BJ (cell line): ENCODE data around the gene SMU1. TPM values are rescaled to one million over a fixed set of nuclear protein-coding genes. Genes with fewer than 3 reads are reported as not detected.

ENCODE experiments used
- CTCF ChIA-PET: fragments of 350-600 bp; formaldehyde crosslinking; extraction: SDS; loops from one replicate; lab custom pipeline; 2021; ENCODE audit warnings: antibody characterized with exemption, inconsistent platforms; lab: Yijun Ruan, JAX
- POLR2A ChIA-PET: fragments of 300-600 bp; sonication (Branson Sonifier 250); formaldehyde crosslinking; extraction: SDS; loops from one replicate; lab custom pipeline; 2021; ENCODE audit warnings: antibody characterized with exemption; lab: Charles Lee
- DNase-seq: peaks from one replicate; pipeline ENCODE4 v3.0.0-alpha.2; 2011; ENCODE audit warnings: low read depth
- H3K27me3 ChIP-seq: 2 replicates; pipeline ENCODE4 v1.6.0; 2011; ENCODE audit warnings: low read length; ENCODE audit not compliant: control insufficient read depth, insufficient read depth
- H3K36me3 ChIP-seq: 2 replicates; pipeline ENCODE4 v1.5.1; 2011; ENCODE audit warnings: low read length; ENCODE audit not compliant: control insufficient read depth, insufficient read depth
- H3K4me3 ChIP-seq: 2 replicates; pipeline ENCODE4 v1.5.1; 2011; ENCODE audit warnings: low read depth, mild to moderate bottlenecking, control low read depth, low read length
- polyA plus RNA-seq: library from polyadenylated mRNA; depleted of rRNA; stranded (reverse); fragments of >200 nt; gene quantifications from 2 replicates; pipeline ENCODE4 v1.2.3, GENCODE V29; 2011
- TF ChIP-seq, protein P1 (sequence below): IDR thresholded peaks from 2 replicates; pipeline ENCODE4 v1.5.1; 2011; ENCODE audit warnings: low read depth, mild to moderate bottlenecking, control low read depth, inconsistent platforms, low read length, moderate library complexity; ENCODE audit not compliant: insufficient read depth

Gene SMU1
- polyA plus RNA-seq, 1 experiment = 9.9 TPM

DNA sequence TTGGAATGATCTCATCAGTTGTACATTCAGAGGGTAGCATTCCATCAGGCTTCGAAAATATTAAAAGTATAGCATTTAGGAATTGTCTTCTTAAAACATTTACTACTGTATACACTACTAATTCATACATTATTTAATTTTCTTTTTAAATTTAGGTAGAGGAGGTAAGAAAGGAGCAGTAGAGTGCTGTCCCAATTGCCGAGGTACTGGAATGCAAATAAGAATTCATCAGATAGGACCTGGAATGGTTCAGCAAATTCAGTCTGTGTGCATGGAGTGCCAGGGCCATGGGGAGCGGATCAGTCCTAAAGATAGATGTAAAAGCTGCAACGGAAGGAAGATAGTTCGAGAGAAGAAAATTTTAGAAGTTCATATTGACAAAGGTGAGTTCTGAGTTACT is 46.2 kb downstream of the SMU1 start:
- H3K4me3 ChIP-seq = no peak overlapping the region
- ChIA-PET POLR2A (no interaction called here), CTCF (no interaction called here)
- no peak for DNase-seq
- TF ChIP-seq, protein P1, sequence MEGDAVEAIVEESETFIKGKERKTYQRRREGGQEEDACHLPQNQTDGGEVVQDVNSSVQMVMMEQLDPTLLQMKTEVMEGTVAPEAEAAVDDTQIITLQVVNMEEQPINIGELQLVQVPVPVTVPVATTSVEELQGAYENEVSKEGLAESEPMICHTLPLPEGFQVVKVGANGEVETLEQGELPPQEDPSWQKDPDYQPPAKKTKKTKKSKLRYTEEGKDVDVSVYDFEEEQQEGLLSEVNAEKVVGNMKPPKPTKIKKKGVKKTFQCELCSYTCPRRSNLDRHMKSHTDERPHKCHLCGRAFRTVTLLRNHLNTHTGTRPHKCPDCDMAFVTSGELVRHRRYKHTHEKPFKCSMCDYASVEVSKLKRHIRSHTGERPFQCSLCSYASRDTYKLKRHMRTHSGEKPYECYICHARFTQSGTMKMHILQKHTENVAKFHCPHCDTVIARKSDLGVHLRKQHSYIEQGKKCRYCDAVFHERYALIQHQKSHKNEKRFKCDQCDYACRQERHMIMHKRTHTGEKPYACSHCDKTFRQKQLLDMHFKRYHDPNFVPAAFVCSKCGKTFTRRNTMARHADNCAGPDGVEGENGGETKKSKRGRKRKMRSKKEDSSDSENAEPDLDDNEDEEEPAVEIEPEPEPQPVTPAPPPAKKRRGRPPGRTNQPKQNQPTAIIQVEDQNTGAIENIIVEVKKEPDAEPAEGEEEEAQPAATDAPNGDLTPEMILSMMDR = no peak
- H3K27me3 ChIP-seq = no peaks in the 10 kb centered on the region
- H3K36me3 ChIP-seq = peaks cover 11% of the 10 kb centered on the region

DNA sequence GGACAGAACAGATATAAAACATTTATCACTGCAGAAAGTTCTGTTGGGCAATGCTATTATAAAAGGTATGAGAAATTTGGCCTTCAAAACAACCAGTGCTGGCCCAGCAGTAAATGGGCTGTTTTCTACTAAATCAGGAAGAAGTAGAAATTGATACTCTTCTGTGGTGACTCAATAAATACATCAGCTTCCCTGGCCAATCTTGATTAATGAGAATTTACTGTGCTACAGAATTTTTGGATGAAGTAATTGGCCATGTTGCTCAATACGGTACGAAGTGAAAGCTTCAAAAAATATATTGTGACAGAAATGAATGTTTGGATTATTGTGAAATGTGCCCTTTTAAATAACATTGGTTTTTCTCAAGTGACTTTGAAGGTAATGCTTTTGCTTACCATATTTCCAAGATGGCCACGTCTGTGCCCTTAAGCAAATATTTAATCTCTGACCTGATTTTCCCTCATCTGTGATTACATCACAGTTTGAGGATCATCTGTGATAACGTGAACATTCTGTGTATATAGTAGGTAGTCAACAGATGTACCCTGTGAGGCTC is 47.2 kb downstream of the SMU1 start:
- H3K36me3 ChIP-seq = peaks cover 8% of the 10 kb centered on the region
- H3K27me3 ChIP-seq = no peaks in the 10 kb centered on the region
- TF ChIP-seq, protein P1 = no peak
- CTCF ChIA-PET = no interaction called here
- no peak for DNase-seq
- POLR2A ChIA-PET = no interaction called here
- H3K4me3 ChIP-seq = no peak overlapping the region

DNA sequence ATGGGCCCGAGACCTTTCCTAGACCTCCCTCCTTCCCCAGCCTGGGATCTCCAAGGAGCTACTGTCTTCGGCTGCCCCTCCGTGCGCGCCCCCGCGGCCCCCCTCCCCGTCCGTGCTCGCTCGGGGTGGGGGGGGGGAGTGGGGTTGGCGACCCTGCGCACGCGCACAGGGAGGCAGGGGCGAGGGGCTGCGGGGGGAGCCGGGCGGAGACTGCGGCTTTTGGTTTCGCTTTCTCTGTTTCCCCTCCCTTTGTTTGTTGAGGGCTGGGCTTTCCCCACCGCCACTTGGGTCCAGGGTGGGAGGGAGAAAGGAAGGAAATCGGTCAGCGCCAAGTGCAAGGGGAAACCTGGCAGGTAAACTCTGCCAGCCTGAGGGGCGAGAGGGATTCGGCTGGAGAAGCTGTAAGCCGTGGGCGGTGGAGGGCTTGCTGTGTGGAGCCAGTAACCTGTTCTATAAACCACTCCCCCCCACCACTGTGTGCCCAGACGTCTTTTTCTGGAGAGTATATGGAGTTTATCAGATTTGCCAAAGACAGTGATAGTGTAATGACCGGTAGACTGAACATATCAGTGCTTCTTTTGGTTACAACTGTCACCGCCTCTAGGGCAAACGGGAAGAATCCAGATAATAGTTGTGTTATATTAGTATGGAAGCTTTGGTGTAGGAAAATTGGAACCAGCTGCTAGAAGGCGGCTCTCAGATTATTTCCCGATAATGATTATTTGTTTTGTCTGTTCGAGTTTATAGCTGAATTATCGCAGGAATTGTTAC is 50.7 kb downstream of the SMU1 start:
- POLR2A ChIA-PET = no interaction called here

DNA sequence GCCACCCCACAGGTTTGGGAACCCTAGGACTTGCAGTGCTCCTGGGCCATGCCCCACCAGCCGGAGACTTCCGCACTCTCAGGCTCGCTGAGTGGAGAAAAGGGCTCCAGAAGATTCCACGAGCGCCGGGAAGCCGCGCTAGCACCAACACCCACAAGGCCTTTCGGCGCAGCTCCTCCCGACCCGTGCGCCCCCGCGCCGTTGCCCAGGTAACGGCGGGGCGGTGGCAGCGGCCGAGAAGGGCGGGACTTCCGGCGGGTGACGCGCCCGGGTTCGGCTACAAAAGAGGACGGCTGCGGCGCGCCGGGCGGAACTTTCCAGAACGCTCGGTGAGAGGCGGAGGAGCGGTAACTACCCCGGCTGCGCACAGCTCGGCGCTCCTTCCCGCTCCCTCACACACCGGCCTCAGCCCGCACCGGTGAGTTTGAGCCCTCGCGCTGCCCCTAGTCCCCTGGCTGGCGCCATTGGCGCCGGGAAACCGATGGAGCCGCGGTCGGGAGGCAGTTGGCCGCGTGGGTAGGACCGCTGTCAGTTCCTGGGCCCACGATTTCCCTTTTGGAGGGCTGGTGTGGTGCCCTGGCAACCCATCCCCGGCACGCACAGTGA is 51.4 kb downstream of the SMU1 start, which contains the start of gene DNAJA1:
TSS of gene DNAJA1 (plus strand) at position 308 of the 606 bp plus-strand sequence. CDS start 1,212 bp downstream, outside the sequence.
- Histone ChIP-seq H3K27me3 (no peaks in the 10 kb centered on the region), H3K4me3 (peak within 1 kb of the TSS; percentile 100), H3K36me3 (peaks cover 2% of the 10 kb centered on the region)
- CTCF ChIA-PET = interaction anchor here (1.5 to 3.0 kb wide), 2 partner anchors 14 to 445 kb away, joined by 3 to 8 read pairs; no protein-coding TSS in a partner anchor
- POLR2A ChIA-PET = interaction anchor here (0.7 to 1.2 kb wide), 5 partner anchors 12 to 295 kb away, joined by 3 to 5 read pairs (median 3); partner anchors contain the start of genes APTX, B4GALT1 and NFX1
- TF ChIP-seq, protein P1 = no peak
- DNase-seq = peak; percentile 52

More for the DNA sequence above, 50.7 kb downstream of the SMU1 start:
- no peaks in the 10 kb centered on the region for H3K27me3 ChIP-seq
- TF ChIP-seq, protein P1 = no peak
- H3K36me3 ChIP-seq = peaks cover 3% of the 10 kb centered on the region
- CTCF ChIA-PET = interaction anchor here (3.0 kb wide), 1 partner anchor 446 kb away, joined by 8 read pairs; no protein-coding TSS in a partner anchor
- no peak for DNase-seq
- peak overlapping the region; percentile 100 for H3K4me3 ChIP-seq
